Chondrocyte (in vitro differentiated cells): ENCODE data around the gene CANT1. TPM values are rescaled to one million over a fixed set of nuclear protein-coding genes. Genes with fewer than 3 reads are reported as not detected.

ENCODE experiments used
- DNase-seq: peaks from one replicate; pipeline ENCODE4 v3.0.0; 2021; ENCODE audit warnings: mixed read lengths, low spot score
- H3K27ac Mint-ChIP-seq: one replicate; pipeline ENCODE4 v1.8.0; 2021; ENCODE audit warnings: mild to moderate bottlenecking, moderate library complexity, mixed read lengths; ENCODE audit not compliant: unreplicated experiment
- H3K27me3 Mint-ChIP-seq: 2 replicates; pipeline ENCODE4 v1.8.0; 2021; ENCODE audit warnings: low read depth, mixed read lengths
- H3K36me3 Mint-ChIP-seq: 2 replicates; pipeline ENCODE4 v1.8.0; 2021; ENCODE audit warnings: low read depth, mixed read lengths
- H3K4me1 Mint-ChIP-seq: 2 replicates; pipeline ENCODE4 v1.8.0; 2021; ENCODE audit warnings: low read depth, mild to moderate bottlenecking, mixed read lengths
- H3K4me3 Mint-ChIP-seq: one replicate; pipeline ENCODE4 v1.8.0; 2021; ENCODE audit warnings: mild to moderate bottlenecking, moderate library complexity, mixed read lengths; ENCODE audit not compliant: unreplicated experiment
- H3K9me3 Mint-ChIP-seq: 2 replicates; pipeline ENCODE4 v1.8.0; 2021; ENCODE audit warnings: low read depth, mixed read lengths
- total RNA-seq: library from RNA; stranded (reverse); gene quantifications from 3 replicates; pipeline ENCODE4 v1.2.1, GENCODE V29; 2021
- TF ChIP-seq, protein P1 (sequence below): fragments of 200-600 bp; sonication (generic); IDR thresholded peaks from 2 replicates; pipeline ENCODE4 v1.5.0; 2021; ENCODE audit warnings: antibody characterized with exemption, mild to moderate bottlenecking, moderate library complexity

CANT1 gene
- total RNA-seq, 1 donor from 2014 or later, result 50.5 TPM

DNA sequence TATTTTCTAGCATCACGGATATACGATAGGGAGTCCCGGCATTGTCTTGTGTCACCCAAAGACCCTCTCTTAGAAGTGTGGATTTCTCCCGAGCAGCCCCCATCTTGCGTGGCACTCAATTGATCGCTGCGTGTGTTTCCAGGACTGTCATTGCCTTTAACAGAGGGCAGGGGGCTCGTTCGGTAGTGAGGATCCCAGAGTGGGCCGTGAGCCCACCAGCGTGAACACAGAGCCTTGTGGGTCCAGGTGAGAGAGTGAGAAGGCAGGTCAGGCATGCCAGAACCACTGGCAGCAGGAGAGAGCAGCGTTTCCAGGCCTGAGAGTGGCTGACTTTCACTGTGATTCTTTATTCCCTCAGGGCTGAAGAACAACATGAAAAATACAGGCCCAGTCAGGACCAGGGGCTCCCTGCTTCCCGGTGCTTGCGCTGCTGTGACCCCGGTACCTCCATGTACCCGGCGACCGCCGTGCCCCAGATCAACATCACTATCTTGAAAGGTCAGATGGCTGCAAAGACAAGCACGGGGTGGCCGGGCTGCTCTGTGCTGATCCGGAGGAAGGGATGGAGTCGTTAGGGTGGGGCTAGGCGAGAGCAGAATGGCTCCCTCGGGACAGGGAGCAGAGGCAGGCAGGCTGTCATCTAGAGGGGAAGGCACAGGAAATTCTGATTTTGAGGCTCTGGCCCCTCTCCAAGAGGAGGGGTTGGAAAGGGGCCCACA, 36.8 kb upstream of the CANT1 start:
- Mint-ChIP-seq H3K27ac (no peak overlapping the region), H3K27me3 (peaks cover 16% of the 10 kb centered on the region), H3K4me3 (no peak overlapping the region), H3K36me3 (peaks cover 8% of the 10 kb centered on the region), H3K9me3 (no peaks in the 10 kb centered on the region), H3K4me1 (peaks cover 7% of the 10 kb centered on the region)
- TF ChIP-seq, protein P1, sequence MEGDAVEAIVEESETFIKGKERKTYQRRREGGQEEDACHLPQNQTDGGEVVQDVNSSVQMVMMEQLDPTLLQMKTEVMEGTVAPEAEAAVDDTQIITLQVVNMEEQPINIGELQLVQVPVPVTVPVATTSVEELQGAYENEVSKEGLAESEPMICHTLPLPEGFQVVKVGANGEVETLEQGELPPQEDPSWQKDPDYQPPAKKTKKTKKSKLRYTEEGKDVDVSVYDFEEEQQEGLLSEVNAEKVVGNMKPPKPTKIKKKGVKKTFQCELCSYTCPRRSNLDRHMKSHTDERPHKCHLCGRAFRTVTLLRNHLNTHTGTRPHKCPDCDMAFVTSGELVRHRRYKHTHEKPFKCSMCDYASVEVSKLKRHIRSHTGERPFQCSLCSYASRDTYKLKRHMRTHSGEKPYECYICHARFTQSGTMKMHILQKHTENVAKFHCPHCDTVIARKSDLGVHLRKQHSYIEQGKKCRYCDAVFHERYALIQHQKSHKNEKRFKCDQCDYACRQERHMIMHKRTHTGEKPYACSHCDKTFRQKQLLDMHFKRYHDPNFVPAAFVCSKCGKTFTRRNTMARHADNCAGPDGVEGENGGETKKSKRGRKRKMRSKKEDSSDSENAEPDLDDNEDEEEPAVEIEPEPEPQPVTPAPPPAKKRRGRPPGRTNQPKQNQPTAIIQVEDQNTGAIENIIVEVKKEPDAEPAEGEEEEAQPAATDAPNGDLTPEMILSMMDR, result no peak
- peak; percentile 68 for DNase-seq

DNA sequence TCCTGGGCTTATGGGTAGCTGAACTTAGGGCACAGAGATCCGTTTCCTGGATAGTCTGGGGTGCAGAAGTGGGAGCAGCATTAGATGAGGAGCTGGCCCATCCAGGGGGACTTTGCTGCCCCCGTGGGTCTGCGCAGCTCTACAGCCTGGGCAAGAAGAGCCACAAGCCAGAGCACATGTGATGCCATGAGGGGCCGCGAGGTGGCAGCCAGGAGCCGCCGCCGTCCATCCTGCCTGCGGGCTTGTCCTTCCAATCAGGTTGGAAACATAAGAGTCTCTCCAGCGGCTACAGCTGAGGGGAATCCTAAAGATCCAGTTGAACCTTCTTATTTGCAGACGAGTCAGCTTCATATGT, 36.3 kb upstream of the CANT1 start:
- Mint-ChIP-seq H3K36me3 (peaks cover 8% of the 10 kb centered on the region), H3K9me3 (no peaks in the 10 kb centered on the region), H3K27me3 (peaks cover 16% of the 10 kb centered on the region), H3K27ac (no peak overlapping the region), H3K4me1 (peaks cover 7% of the 10 kb centered on the region), H3K4me3 (no peak overlapping the region)
- DNase-seq, result peak; percentile 81
- TF ChIP-seq, protein P1, result peak; percentile 89

DNA sequence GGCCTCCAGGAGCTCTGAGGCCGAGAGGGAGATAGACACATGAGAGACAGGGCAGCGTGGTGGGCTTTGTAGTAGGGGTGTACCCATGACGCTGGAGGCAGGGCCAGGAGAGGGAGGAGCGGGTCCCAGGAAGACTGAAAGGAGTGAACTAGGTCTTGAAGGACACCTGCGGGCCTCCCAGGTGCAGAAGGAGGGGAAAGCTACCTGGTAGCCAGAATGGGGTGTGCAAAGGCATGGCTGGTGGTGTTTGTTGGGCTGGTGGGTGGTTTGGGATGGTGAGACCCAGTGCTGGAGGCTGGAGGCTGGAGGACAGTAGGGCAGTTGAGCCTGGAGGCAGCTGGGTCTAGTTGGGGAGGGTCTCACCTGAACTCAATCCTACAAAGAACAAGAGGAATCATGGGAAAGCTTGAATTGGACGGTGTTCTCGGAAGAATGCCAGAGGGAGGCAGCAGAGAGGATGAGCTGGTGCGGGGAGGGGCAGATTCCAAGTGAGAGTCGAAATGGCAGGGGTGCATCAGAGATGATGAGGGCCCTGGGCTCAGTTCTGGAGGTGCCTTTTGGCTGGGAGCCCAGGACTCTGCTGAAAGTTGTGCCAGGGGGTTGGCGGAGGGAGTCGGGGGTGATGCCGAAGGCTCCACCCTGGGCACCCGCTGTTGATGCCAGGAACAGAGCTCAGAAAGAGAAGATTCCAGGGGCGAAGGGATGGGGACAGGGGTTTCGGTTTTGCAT, 35.6 kb upstream of the CANT1 start:
- H3K36me3 Mint-ChIP-seq, result peaks cover 8% of the 10 kb centered on the region
- H3K9me3 Mint-ChIP-seq, result no peaks in the 10 kb centered on the region
- peaks cover 7% of the 10 kb centered on the region for H3K4me1 Mint-ChIP-seq
- no peak overlapping the region for H3K4me3 Mint-ChIP-seq
- TF ChIP-seq, protein P1, result no peak
- no peak overlapping the region for H3K27ac Mint-ChIP-seq
- H3K27me3 Mint-ChIP-seq, result peaks cover 15% of the 10 kb centered on the region
- peak; percentile 85 for DNase-seq

GRCh38 chr17:79044462-79044861, 34.9 kb upstream of the CANT1 start:
- TF ChIP-seq, protein P1, result no peak
- Mint-ChIP-seq H3K4me3 (no peak overlapping the region), H3K4me1 (peaks cover 7% of the 10 kb centered on the region), H3K36me3 (peaks cover 5% of the 10 kb centered on the region), H3K9me3 (no peaks in the 10 kb centered on the region), H3K27me3 (peaks cover 15% of the 10 kb centered on the region), H3K27ac (no peak overlapping the region)
- peak; percentile 90 for DNase-seq

DNA sequence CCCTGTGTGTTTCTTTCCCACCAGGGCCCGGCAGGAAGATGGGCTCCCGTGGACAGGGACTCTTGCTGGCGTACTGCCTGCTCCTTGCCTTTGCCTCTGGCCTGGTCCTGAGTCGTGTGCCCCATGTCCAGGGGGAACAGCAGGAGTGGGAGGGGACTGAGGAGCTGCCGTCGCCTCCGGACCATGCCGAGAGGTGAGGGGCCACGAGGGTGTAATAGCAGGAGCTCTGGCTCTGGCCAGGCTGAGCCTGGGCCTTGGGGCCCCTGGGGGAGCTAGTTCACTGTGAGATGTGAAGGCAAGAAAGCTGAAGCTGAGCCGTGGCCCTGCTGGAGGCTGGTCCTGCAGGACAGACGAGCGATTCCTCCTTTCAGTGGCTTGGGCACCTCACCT, 34.4 kb upstream of the CANT1 start:
- Mint-ChIP-seq H3K27ac (no peak overlapping the region), H3K36me3 (peaks cover 4% of the 10 kb centered on the region)
- DNase-seq, result peak; percentile 87

More for the DNA sequence above, 34.4 kb upstream of the CANT1 start:
- no peaks in the 10 kb centered on the region for H3K9me3 Mint-ChIP-seq
- peaks cover 7% of the 10 kb centered on the region for H3K4me1 Mint-ChIP-seq
- TF ChIP-seq, protein P1, result no peak
- no peak overlapping the region for H3K4me3 Mint-ChIP-seq
- peaks cover 15% of the 10 kb centered on the region for H3K27me3 Mint-ChIP-seq
